ENCODE results near the gene NRM.

NRM gene

GRCh38 chr6:30690403-30691207 lies at the start of gene NRM:
Gene NRM (minus strand): TSS chr6:30690984. CDS start chr6:30690974, 10 bp downstream.
- DNase-seq (ENCODE audit: low read depth): peak; percentile 87
- TF ChIP-seq, protein P1, sequence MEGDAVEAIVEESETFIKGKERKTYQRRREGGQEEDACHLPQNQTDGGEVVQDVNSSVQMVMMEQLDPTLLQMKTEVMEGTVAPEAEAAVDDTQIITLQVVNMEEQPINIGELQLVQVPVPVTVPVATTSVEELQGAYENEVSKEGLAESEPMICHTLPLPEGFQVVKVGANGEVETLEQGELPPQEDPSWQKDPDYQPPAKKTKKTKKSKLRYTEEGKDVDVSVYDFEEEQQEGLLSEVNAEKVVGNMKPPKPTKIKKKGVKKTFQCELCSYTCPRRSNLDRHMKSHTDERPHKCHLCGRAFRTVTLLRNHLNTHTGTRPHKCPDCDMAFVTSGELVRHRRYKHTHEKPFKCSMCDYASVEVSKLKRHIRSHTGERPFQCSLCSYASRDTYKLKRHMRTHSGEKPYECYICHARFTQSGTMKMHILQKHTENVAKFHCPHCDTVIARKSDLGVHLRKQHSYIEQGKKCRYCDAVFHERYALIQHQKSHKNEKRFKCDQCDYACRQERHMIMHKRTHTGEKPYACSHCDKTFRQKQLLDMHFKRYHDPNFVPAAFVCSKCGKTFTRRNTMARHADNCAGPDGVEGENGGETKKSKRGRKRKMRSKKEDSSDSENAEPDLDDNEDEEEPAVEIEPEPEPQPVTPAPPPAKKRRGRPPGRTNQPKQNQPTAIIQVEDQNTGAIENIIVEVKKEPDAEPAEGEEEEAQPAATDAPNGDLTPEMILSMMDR (conservative IDR thresholded peaks at IDR 0.05; ENCODE audit: low read length): no peak

GRCh38 chr6:30740540-30740870 lies 49.7 kb upstream of the NRM start:
- no peak for DNase-seq (ENCODE audit: low read depth)
- H3K4me3 ChIP-seq (ENCODE audit: low read length): peak overlapping the region; percentile 9
- TF ChIP-seq, protein P1 (conservative IDR thresholded peaks at IDR 0.05; ENCODE audit: low read length): no peak

More at GRCh38 chr6:30690403-30691207, at the start of gene NRM:
- H3K4me3 ChIP-seq (ENCODE audit: low read length): peak within 1 kb of the TSS; percentile 97

GRCh38 chr6:30738532-30738931 lies 47.7 kb upstream of the NRM start:
- no peak overlapping the region for H3K4me3 ChIP-seq (ENCODE audit: low read length)
- DNase-seq (ENCODE audit: low read depth): no peak
- TF ChIP-seq, protein P1 (conservative IDR thresholded peaks at IDR 0.05; ENCODE audit: low read length): no peak

DNA sequence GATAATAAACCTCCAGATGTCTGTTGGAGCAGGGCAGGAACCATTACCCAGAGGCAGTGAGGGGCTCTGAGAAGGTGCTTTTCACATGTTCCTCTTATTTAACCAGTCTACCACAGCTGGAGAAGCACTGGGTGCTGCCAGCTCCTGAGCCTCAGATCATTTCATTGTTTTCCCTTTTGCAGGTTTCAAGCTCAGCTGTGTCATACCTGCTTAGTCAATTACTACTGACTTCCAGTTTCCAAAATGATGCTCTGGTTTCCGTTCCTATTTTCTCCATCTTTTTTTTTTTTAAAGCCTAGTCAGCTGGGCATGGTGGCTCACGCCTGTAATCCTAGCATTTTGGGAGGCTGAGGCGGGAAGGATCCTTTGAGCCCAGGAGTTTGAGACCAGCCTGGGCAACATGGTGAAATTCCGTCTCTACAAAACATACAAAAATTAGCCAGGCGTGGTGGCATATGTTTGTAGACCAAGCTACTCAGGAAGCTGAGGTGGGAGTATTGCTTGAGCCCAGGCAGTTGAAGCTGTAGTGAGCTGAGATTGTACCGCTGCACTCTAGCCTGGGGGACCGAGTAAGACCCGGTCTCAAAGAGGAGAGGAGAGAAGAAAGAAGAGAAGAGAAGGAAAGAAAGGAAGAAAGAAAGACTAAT lies 45.0 kb upstream of the NRM start:
- TF ChIP-seq, protein P1 (conservative IDR thresholded peaks at IDR 0.05; ENCODE audit: low read length): no peak
- H3K4me3 ChIP-seq (ENCODE audit: low read length): no peak overlapping the region
- DNase-seq (ENCODE audit: low read depth): no peak

DNA sequence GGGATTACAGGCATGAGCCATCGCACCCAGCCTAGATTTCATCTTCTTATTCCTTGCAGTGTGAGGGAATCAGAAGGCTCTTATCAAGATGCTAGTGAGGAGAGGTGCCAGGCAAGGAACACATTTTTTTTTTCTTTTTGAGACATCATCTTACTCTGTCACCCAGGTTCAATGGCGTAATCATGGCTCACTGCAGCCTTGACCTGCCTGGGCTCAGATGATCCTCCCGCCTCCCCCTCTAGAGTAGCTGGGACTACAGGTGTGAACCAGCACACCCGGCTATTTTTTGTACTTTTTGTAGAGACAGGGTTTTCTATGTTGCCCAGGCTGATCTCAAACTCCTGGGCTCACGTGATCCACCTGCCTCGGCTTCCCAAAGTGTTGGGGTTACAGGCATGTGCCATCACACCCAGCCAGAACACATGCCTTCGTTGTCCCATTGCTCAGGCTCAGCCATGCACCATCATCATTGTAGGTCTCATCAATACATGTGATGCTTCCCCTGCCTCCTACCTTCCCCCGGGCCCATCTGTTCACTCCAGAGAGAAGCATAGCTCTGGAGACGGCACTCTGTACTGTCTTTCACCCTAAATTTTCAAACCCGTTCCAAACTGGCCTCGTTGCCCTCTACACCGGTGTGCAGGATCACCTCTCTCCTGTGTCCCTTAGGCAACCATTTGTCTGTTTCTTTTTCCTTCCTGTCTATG lies 41.6 kb upstream of the NRM start:
- TF ChIP-seq, protein P1 (conservative IDR thresholded peaks at IDR 0.05; ENCODE audit: low read length): no peak
- no peak for DNase-seq (ENCODE audit: low read depth)
- no peak overlapping the region for H3K4me3 ChIP-seq (ENCODE audit: low read length)

DNA sequence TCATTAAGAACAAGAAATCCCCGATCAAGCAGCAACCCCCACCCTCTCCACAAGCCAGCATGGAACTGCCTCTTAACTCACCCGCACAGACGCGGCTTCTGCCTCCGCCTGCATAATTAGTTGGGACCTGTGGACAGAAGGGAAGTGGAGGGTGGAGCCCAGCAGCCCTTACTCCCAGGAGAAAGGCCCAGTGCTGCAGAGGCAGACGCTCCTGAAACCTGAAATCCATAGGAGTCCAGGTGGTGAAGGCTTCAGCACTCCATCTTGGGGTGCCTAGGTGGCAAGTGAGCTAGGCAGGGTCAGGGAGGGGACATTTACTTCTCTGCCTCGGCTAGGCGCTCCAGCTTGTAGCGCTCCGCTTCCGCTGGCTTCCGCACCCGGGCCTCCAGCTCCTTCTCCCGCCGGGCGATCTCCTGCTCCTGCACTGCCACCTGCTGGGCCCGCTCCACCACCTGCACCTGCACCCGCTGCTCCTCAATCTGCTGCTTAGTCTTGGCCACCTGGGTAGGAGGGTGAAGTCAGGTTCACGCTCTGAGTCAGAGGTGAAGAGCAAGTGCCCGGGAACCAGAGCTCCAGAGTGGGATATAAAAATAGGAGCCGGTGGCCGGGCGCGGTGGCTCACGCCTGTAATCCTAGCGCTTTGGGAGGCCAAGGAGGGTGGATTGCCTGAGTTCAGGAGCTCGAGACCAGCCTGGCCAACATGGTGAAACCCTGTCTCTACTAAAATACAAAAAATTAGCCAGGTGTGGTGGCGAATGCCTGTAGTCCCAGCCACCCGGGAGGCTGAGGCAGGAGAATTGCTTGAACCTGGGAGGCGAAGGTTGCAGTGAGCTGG lies 40.0 kb upstream of the NRM start:
- TF ChIP-seq, protein P1 (conservative IDR thresholded peaks at IDR 0.05; ENCODE audit: low read length): peak; percentile 21; the same call in 1 of the 2 replicates
- no peak for DNase-seq (ENCODE audit: low read depth)
- H3K4me3 ChIP-seq (ENCODE audit: low read length): no peak overlapping the region
